Measurements from ENCODE around the gene APBB1IP.
"Not testable (repeated sequence)": the region's sequence is repeated elsewhere in the genome, so short reads cannot be mapped to it uniquely, and the experiment has no call there.

The APBB1IP gene, protein sequence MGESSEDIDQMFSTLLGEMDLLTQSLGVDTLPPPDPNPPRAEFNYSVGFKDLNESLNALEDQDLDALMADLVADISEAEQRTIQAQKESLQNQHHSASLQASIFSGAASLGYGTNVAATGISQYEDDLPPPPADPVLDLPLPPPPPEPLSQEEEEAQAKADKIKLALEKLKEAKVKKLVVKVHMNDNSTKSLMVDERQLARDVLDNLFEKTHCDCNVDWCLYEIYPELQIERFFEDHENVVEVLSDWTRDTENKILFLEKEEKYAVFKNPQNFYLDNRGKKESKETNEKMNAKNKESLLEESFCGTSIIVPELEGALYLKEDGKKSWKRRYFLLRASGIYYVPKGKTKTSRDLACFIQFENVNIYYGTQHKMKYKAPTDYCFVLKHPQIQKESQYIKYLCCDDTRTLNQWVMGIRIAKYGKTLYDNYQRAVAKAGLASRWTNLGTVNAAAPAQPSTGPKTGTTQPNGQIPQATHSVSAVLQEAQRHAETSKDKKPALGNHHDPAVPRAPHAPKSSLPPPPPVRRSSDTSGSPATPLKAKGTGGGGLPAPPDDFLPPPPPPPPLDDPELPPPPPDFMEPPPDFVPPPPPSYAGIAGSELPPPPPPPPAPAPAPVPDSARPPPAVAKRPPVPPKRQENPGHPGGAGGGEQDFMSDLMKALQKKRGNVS

DNA sequence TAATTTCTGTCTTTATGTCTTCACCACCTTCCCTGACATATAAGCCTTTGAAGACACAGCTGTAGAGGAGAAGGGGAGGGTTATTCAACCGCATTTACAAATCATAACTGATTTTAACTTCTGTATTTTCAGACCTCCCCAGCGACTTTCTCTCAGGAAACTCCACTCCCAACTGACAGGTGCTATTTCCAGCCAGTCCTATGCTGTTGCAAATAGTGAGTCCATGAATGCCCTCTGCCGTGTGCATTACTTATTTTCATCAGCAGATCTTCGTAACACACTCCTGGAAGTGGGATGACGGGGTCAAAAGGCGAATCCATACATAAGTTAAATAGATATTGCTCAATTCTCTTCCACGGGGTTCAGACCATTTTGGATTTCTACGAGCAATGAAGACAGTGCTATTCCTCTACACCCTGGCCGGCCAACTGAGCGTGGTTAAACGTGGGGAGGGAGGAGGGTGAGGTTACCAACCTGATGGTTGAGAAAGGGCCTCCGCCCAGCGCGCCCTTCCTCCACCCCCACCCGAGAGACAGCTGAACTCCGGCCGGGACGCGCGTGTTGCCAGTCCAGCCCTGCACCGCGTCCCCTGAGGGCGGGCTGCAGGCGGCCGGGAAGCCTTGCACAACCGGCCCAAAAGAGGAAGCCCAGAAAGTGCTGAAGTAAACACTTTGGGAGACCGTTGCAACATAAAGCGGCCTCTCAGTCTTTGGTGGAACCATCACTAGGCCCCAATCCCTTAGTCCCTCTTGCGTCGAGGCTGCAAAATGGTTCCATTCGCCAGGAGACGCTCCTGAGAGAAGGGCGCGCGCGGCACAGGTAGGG is at the start of gene APBB1IP:
Gene APBB1IP, plus strand, starts transcription at position 705 of the 825 bp plus-strand sequence. CDS start 53,986 bp downstream, outside the sequence.
- no peaks in the 10 kb centered on the region for H3K27me3 Mint-ChIP-seq
- H3K4me3 Mint-ChIP-seq, result peak within 1 kb of the TSS; percentile 95
- H3K27ac Mint-ChIP-seq, result peak within 1 kb of the TSS; percentile 93
- no peaks in the 10 kb centered on the region for H3K9me3 Mint-ChIP-seq
- H3K4me1 Mint-ChIP-seq, result peaks cover 50% of the 10 kb centered on the region
- ATAC-seq (peak; percentile 70), DNase-seq (peak; percentile 65)
- peaks cover 18% of the 10 kb centered on the region for H3K36me3 Mint-ChIP-seq (ENCODE audit: low read depth)

DNA sequence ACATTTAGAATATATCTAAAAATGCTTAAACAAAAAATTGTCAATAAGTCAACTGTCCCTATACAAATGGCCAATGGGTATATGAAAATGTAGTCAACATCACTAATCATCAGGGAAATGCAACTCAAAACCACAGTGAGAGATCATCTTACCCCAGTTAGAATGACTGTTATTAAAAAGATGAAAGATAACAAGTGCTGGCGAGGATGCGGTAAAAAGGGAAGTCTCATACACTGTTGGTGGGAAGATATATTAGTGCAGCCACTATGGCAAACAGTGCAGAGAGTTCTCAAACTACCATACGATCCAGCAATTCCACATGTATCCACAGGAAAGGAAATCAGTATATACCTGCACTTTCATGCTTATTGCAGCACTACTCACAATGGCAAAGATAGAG is 48.6 kb upstream of the APBB1IP start:
- peaks cover 14% of the 10 kb centered on the region for H3K27me3 Mint-ChIP-seq
- peaks cover 20% of the 10 kb centered on the region for H3K4me1 Mint-ChIP-seq
- no peaks in the 10 kb centered on the region for H3K36me3 Mint-ChIP-seq (ENCODE audit: low read depth)
- no peak for DNase-seq
- no peak overlapping the region for H3K4me3 Mint-ChIP-seq
- no peak overlapping the region for H3K27ac Mint-ChIP-seq
- no peak for ATAC-seq
- peaks cover 5% of the 10 kb centered on the region for H3K9me3 Mint-ChIP-seq

DNA sequence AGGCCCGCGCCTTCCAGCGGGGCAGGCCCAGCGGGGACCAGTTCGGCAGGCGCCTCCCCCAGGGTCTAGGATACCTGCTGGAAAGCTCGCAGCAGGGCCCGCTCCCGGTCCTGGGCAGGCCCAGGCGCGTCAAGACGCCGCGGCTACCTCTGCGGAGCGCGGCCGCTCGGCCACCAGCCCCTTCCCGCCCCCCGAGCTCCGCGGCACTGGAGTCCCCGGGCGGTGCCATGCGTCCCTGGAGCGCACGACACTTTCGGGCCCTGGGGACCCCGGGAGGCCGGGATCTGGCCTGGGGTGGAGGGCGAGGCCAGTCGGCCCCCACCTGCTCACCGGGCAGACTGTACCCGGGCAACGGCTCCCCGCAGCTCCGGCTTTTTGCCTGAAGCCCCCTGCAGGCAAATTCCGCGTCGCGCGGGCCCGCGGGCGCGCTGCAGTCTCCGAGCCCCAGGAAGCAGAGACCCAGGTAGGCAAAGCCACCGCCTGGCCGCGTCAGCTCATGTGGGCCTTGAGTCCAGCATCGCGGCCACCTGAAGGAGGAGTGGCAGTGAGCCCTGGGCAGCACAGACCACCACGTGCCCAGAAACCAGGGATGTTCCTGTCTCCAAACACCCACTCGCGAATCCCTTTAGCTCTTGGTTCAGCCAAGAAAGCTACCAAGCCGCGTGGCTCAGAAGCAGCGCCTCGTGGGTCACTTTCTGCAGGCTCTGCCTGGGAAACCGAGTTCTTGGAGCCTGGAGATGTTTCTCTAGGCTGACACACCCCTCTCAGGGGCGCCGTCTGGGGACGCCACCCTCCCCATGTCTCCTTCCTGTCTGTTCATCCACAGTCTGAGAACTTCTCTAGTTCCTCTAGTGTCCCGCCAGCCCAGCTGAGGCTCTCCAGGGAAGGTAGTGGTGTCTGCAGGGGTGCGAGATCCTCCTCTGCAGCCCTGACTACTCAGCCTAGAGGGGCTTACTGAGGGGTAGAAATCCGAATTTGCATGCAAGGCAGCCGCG is 46.1 kb upstream of the APBB1IP start:
- Mint-ChIP-seq H3K27ac (no peak overlapping the region), H3K4me3 (peak overlapping the region; percentile 11)
- DNase-seq, result peak; percentile 12

DNA sequence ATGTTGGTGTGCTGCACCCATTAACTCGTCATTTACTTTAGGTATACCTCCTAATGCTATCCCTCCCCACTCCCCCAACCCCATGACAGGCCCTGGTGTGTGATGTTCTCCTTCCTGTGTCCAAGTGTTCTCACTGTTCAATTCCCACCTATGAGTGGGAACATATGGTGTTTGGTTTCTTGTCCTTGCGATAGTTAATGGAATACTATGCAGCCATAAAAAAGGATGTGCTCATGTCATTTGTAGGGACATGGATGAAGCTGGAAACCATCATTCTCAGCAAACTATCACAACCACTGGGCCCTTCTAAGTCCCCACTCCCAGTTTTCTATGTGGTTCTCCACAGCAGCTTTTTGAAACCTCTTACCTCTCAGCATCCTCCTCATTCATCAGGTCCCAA is 39.8 kb upstream of the APBB1IP start:
- H3K36me3 Mint-ChIP-seq (ENCODE audit: low read depth); H3K9me3 Mint-ChIP-seq; H3K27ac Mint-ChIP-seq; H3K4me1 Mint-ChIP-seq; DNase-seq; H3K27me3 Mint-ChIP-seq; ATAC-seq; H3K4me3 Mint-ChIP-seq: not testable (repeated sequence)

More for the DNA sequence above, 46.1 kb upstream of the APBB1IP start:
- Mint-ChIP-seq H3K36me3 (ENCODE audit: low read depth) (no peaks in the 10 kb centered on the region), H3K9me3 (peaks cover 5% of the 10 kb centered on the region), H3K27me3 (peaks cover 14% of the 10 kb centered on the region), H3K4me1 (peaks cover 10% of the 10 kb centered on the region)
- peak; percentile 46 for ATAC-seq

DNA sequence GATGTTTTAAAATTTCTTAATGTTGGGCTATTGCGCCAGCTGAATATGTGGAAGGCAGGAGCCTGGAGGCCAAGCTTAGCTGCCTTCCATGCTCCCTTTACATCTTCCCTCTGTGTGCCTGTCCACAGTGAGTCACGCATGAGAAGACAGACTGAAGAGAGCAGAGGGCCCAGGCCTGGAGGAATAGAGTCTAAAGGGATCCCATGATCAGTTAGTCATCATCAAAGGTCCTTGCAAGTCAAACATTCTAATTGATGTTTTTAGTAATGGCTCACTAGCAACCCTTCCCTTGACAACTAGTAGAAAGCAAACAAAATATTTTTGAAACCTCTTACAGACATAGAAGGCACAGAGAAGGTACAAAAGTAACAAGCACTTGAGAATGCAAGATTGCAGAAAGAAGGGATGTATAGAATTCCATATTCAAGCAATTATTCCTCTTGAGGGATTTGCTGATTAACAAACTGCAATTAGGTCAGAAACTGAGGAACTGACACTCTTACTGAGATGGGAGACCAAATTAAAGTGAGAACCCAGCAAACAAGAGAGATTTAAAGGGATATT is 30.7 kb upstream of the APBB1IP start:
- Mint-ChIP-seq H3K27ac (no peak overlapping the region), H3K4me3 (no peak overlapping the region), H3K9me3 (no peaks in the 10 kb centered on the region), H3K27me3 (no peaks in the 10 kb centered on the region), H3K4me1 (peaks cover 2% of the 10 kb centered on the region), H3K36me3 (ENCODE audit: low read depth) (no peaks in the 10 kb centered on the region)
- ATAC-seq, result peak; percentile 52
- DNase-seq, result no peak

DNA sequence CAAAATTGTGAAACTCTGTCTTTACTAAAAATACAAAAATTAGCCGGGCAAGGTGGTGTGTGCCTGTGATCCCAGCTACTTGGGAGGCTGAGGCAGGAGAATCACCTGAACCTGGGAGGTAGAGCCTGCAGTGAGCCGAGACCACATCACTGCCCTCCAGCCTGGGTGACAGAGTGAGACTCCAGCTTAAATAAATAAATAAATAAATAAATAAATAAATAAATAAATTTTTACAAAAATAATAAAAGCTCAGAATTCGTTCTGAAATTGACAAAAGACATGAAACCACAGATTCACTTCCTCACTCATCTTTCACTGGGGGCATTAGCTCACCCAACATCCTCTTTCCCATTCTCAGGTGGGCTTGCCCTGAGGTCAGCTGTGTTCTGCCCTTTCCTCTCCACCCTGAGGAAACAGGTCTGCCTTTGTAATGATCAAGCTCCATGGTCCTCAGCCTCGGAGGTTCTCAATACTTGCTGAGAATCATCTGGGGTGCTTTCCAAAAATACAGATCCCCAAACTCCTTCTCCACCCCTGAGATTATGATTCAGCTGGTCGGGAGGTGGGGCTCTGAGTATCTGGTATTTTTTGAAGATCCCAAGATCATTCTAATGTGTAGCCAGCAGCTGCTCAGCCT is 29.2 kb upstream of the APBB1IP start:
- H3K27me3 Mint-ChIP-seq, result no peaks in the 10 kb centered on the region
- no peaks in the 10 kb centered on the region for H3K36me3 Mint-ChIP-seq (ENCODE audit: low read depth)
- H3K4me3 Mint-ChIP-seq, result no peak overlapping the region
- ATAC-seq (no peak), DNase-seq (no peak)
- no peak overlapping the region for H3K27ac Mint-ChIP-seq
- peaks cover 4% of the 10 kb centered on the region for H3K4me1 Mint-ChIP-seq
- H3K9me3 Mint-ChIP-seq, result no peaks in the 10 kb centered on the region

DNA sequence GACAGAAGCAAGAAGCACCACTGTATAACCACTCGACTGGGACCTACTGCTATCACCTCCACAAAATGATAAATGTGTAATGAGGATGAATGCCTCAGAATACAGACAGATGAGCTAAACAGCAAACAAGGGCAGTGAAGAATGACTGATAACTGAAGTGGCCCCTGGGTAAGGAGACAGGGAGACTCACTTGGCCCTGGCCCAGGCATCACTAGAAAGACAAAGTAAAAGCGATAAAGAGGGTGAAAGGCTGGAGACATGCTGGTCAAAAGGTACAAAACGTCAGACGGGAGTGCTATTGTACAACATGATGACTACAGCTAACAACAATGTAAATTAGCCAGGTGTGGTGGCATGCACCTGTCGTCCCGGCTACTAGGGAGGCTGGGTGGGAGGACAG is 27.8 kb upstream of the APBB1IP start:
- no peaks in the 10 kb centered on the region for H3K36me3 Mint-ChIP-seq (ENCODE audit: low read depth)
- no peak overlapping the region for H3K27ac Mint-ChIP-seq
- DNase-seq, result no peak
- no peak for ATAC-seq
- peaks cover 4% of the 10 kb centered on the region for H3K4me1 Mint-ChIP-seq
- H3K4me3 Mint-ChIP-seq, result no peak overlapping the region
- no peaks in the 10 kb centered on the region for H3K9me3 Mint-ChIP-seq
- H3K27me3 Mint-ChIP-seq, result no peaks in the 10 kb centered on the region

DNA sequence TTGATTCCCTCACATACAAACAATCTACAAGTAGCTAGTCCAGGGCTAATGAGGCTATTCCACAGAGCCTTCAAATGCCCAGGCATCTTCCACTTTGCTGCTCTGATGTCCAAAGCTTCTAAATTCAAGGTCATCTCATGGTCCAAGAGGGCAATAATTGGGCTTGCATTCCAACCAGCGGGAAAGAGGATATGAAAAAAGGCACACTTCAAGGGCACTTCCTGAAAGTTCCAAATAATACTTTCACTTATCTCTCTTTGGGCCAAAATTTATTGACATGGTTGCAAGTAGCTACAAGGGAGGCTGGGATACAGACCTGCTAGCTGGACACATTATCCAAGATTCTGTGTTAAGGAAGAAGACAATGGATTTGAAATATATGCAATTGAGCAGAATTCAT is 25.2 kb upstream of the APBB1IP start:
- Mint-ChIP-seq H3K27me3 (no peaks in the 10 kb centered on the region), H3K4me3 (no peak overlapping the region), H3K4me1 (peaks cover 4% of the 10 kb centered on the region), H3K27ac (no peak overlapping the region), H3K9me3 (no peaks in the 10 kb centered on the region), H3K36me3 (ENCODE audit: low read depth) (no peaks in the 10 kb centered on the region)
- ATAC-seq (no peak), DNase-seq (no peak)

DNA sequence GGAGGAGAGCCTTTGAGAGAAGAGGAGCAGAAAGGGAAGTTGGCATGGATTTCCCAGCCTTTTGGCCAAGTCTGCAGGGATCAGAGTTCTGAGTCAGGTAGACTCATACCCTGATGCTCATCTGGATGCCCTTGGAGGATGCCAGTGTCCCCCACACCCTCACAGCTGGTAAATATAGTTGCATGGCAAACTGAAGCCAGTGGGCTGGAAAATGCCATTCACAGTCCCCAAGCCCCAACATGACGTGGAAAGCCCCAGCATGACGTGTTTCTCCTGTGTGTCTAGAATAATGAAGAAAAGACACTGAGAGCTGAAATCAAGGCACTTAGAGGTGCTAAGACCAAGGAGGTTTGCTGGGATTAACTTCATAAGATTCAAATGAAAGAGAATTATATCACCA is 24.8 kb upstream of the APBB1IP start:
- peaks cover 4% of the 10 kb centered on the region for H3K4me1 Mint-ChIP-seq
- H3K36me3 Mint-ChIP-seq (ENCODE audit: low read depth), result no peaks in the 10 kb centered on the region
- H3K27ac Mint-ChIP-seq, result no peak overlapping the region
- ATAC-seq, result no peak
- no peaks in the 10 kb centered on the region for H3K27me3 Mint-ChIP-seq
- DNase-seq, result no peak
- no peaks in the 10 kb centered on the region for H3K9me3 Mint-ChIP-seq
- H3K4me3 Mint-ChIP-seq, result no peak overlapping the region

DNA sequence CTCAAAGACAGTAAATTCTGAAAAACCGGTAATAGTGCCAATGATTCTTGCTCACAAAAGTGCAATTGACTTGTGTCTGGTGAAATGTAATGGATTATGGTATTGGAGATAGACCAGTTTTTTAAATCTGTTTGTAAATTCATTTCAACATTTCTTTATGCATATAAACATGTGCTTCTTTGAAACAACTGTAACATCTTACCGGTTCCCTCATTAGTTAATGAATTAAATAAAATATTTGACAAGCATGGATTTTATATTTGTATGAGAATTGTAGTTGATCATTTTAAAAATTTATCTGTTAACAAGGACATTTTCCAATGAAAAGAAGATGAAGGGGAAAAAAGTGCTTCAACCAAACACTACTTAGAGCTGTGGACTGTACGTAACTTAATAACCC is 21.0 kb upstream of the APBB1IP start:
- no peaks in the 10 kb centered on the region for H3K27me3 Mint-ChIP-seq

DNA sequence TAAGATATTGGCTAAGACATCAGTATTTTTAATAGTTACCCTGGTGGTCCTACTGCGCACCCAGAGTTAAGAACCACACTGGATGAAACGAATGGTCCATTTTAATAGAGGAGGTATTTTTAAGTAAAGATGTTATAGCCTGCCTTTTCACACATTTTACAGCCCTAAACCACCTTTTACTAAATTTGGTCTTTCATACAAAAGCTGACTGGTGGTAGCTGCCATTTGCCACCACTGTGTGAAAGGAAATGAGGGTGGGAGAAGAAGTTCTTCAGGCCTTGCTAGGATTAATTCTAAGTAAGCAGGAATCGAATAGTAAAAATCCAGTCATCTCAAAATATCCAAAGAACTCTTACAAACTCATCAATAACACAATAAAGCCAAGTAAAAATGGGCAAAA is 15.2 kb upstream of the APBB1IP start:
- no peaks in the 10 kb centered on the region for H3K4me1 Mint-ChIP-seq
- no peaks in the 10 kb centered on the region for H3K27me3 Mint-ChIP-seq
- no peaks in the 10 kb centered on the region for H3K9me3 Mint-ChIP-seq
- H3K36me3 Mint-ChIP-seq (ENCODE audit: low read depth), result no peaks in the 10 kb centered on the region
- H3K4me3 Mint-ChIP-seq, result no peak overlapping the region
- H3K27ac Mint-ChIP-seq, result no peak overlapping the region
- ATAC-seq (no peak), DNase-seq (no peak)

More for the DNA sequence above, 21.0 kb upstream of the APBB1IP start:
- Mint-ChIP-seq H3K9me3 (no peaks in the 10 kb centered on the region), H3K36me3 (ENCODE audit: low read depth) (no peaks in the 10 kb centered on the region), H3K27ac (no peak overlapping the region), H3K4me1 (peaks cover 2% of the 10 kb centered on the region), H3K4me3 (no peak overlapping the region)
- no peak for DNase-seq
- no peak for ATAC-seq

DNA sequence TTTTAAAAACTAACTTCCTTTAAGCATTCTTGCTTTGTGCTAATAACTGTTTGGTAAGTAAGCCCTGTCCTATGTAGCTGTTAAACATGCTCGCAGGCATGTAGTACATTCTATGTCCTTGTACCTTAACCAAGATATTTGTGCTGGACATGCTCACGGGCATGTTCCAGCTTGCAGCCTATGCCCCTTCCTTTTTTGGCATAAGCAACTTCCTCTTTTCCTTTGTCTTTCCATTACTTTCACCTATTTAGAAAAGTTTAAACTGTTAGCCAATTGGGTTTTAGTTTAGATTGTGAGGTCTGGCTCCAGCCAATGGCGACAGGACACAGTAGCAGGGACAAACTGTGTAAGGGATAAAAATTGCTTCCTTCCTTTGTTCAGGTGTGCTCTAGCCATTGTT is 14.4 kb upstream of the APBB1IP start:
- DNase-seq (no peak), ATAC-seq (no peak)
- no peak overlapping the region for H3K27ac Mint-ChIP-seq
- no peaks in the 10 kb centered on the region for H3K4me1 Mint-ChIP-seq
- no peaks in the 10 kb centered on the region for H3K27me3 Mint-ChIP-seq
- no peaks in the 10 kb centered on the region for H3K36me3 Mint-ChIP-seq (ENCODE audit: low read depth)
- H3K4me3 Mint-ChIP-seq, result no peak overlapping the region
- no peaks in the 10 kb centered on the region for H3K9me3 Mint-ChIP-seq

DNA sequence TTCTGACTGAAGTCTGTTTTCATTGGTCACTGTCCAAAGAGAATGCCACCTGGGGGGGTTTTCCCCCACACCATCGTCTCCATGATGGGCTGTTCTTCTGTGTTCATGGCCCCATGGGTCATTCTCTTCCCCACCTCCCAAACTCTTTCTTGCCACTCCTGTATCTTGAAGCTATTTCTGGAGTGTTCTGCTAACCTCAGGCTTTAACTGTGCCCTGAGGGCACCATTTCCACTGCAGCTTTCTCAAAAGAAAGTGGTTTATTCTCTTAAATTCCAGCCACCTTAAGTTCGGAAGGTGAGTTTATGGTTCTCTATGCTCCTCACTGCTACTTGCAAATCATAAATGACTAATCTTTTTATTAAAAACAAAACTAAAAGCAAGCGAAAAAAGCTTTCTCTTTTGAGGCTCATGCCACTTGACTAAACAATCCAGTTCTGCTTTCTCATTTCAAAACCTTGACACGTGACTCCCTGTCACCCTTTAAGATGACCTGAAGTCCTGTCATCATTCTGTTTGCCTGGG is 7.4 kb upstream of the APBB1IP start:
- Mint-ChIP-seq H3K4me1 (peaks cover 23% of the 10 kb centered on the region), H3K27me3 (no peaks in the 10 kb centered on the region), H3K27ac (peak overlapping the region; percentile 84), H3K36me3 (ENCODE audit: low read depth) (no peaks in the 10 kb centered on the region), H3K4me3 (peak overlapping the region; percentile 41), H3K9me3 (no peaks in the 10 kb centered on the region)
- ATAC-seq, result peak; percentile 89
- no peak for DNase-seq

Measured in activated naive CD8-positive, alpha-beta T cell treated with anti-CD3 and anti-CD28 coated beads, Interleukin-2, amount 50 U/mL, for 24 hours (primary cell).